Measurements from ENCODE around the gene TFCP2L1. TPM values are rescaled to one million over a fixed set of nuclear protein-coding genes. Genes with fewer than 3 reads are reported as not detected.

Gene TFCP2L1
- total RNA-seq, 4 donors from 2014 or later, result 0.20 to 0.63 (median 0.41) TPM

GRCh38 chr2:121238828-121239227 lies 46.2 kb downstream of the TFCP2L1 start:
- 79 to 81% methylated on average over 4 of the region's 4 CpGs for WGBS, 2 donors
- no peak for DNase-seq (ENCODE audit: low spot score in 2 of 2)

GRCh38 chr2:121237980-121238665 lies 46.9 kb downstream of the TFCP2L1 start:
- DNase-seq (ENCODE audit: low spot score in 2 of 2), result no peak
- H3K4me3 ChIP-seq, result no peak overlapping the region
- no peaks in the 10 kb centered on the region for H3K36me3 ChIP-seq
- 86 to 87% methylated on average over 15 to 16 of the region's 16 CpGs for WGBS, 2 donors
- no peak overlapping the region for H3K27ac ChIP-seq
- TF ChIP-seq EP300 (IDR thresholded peaks at IDR 0.05) (no peak), POLR2A (IDR thresholded peaks at IDR 0.05) (no peak)
- TF ChIP-seq, protein P1, sequence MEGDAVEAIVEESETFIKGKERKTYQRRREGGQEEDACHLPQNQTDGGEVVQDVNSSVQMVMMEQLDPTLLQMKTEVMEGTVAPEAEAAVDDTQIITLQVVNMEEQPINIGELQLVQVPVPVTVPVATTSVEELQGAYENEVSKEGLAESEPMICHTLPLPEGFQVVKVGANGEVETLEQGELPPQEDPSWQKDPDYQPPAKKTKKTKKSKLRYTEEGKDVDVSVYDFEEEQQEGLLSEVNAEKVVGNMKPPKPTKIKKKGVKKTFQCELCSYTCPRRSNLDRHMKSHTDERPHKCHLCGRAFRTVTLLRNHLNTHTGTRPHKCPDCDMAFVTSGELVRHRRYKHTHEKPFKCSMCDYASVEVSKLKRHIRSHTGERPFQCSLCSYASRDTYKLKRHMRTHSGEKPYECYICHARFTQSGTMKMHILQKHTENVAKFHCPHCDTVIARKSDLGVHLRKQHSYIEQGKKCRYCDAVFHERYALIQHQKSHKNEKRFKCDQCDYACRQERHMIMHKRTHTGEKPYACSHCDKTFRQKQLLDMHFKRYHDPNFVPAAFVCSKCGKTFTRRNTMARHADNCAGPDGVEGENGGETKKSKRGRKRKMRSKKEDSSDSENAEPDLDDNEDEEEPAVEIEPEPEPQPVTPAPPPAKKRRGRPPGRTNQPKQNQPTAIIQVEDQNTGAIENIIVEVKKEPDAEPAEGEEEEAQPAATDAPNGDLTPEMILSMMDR (IDR thresholded peaks at IDR 0.05), result no peak
- no peaks in the 10 kb centered on the region for H3K4me1 ChIP-seq
- no peaks in the 10 kb centered on the region for H3K27me3 ChIP-seq
- H3K9me3 ChIP-seq, result no peaks in the 10 kb centered on the region

More at GRCh38 chr2:121238828-121239227, 46.2 kb downstream of the TFCP2L1 start:
- H3K27me3 ChIP-seq, result no peaks in the 10 kb centered on the region
- H3K4me3 ChIP-seq, result no peak overlapping the region
- no peaks in the 10 kb centered on the region for H3K9me3 ChIP-seq
- H3K27ac ChIP-seq, result no peak overlapping the region
- TF ChIP-seq EP300 (IDR thresholded peaks at IDR 0.05) (no peak), POLR2A (IDR thresholded peaks at IDR 0.05) (no peak)
- TF ChIP-seq, protein P1 (IDR thresholded peaks at IDR 0.05), result no peak
- H3K36me3 ChIP-seq, result no peaks in the 10 kb centered on the region
- H3K4me1 ChIP-seq, result no peaks in the 10 kb centered on the region

DNA sequence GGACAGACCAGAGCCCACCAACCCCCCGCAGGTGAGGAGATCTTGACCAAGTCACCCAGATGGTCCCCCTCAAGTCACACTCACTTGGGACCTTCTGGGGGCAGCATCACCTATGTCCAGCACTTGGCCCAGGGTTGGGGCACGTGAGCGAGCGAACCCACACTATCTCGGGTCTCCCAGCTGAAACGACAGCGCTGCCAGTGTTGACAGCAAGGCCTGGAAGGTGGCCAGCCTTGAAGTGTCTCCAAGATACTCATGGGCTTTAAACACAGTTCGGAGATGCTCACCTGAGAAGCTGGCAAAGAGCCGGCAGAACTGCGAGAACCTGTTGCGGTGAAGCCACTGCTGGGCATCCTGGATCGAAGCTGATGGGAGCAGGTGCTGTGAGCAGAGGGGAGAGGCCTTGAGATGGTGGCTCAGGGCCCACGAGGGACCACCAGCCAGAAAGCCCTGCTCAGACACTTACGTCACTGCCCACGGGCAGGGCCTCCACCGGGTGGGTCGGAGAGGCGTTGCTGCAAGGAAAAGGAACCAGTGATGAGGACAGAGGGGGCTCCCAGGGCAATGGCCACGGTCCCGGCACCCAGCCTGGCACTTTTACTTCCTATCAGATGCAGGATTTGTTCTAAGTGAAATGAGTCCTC lies 47.5 kb downstream of the TFCP2L1 start:
- 85 to 90% methylated on average over 17 to 20 of the region's 20 CpGs for WGBS, 2 donors

DNA sequence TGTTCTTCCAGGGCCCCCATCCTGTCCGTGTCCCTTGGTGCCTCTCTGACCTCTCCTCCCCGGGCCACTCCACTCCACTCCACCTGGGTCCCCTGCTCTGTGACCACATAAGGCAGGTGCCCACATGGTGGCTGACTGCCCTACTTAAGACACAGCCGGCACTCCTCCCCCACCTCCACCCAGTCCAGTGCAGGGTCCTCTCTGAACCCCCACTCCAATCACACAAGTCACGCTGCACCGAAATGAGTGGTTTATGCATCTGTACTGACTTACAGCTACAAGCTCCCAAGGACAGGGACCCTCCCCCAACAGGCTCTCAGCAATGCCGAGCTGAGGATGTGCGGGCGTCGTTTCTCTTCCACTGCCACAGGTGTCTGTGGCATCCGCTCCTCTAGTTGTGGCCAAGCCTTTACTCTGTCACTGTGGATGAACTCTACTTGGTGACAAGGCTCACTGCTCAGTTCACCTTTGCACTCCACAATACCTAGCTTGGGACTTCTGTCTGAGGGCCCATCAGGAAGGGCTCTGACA lies 48.3 kb downstream of the TFCP2L1 start:
- DNase-seq (ENCODE audit: low spot score in 2 of 2), result no peak
- H3K4me1 ChIP-seq, result no peaks in the 10 kb centered on the region
- H3K27ac ChIP-seq, result no peak overlapping the region
- 88 to 89% methylated on average over 10 of the region's 10 CpGs for WGBS, 2 donors
- TF ChIP-seq, protein P1 (IDR thresholded peaks at IDR 0.05), result no peak
- no peak for TF ChIP-seq POLR2A (IDR thresholded peaks at IDR 0.05)
- TF ChIP-seq EP300 (IDR thresholded peaks at IDR 0.05), result no peak
- no peaks in the 10 kb centered on the region for H3K27me3 ChIP-seq
- H3K36me3 ChIP-seq, result no peaks in the 10 kb centered on the region
- no peaks in the 10 kb centered on the region for H3K9me3 ChIP-seq
- no peak overlapping the region for H3K4me3 ChIP-seq

More for the DNA sequence above, 47.5 kb downstream of the TFCP2L1 start:
- Histone ChIP-seq H3K4me3 (no peak overlapping the region), H3K27me3 (no peaks in the 10 kb centered on the region), H3K4me1 (no peaks in the 10 kb centered on the region), H3K9me3 (no peaks in the 10 kb centered on the region), H3K27ac (no peak overlapping the region), H3K36me3 (no peaks in the 10 kb centered on the region)
- TF ChIP-seq, protein P1 (IDR thresholded peaks at IDR 0.05), result no peak
- TF ChIP-seq POLR2A (IDR thresholded peaks at IDR 0.05) (no peak), EP300 (IDR thresholded peaks at IDR 0.05) (no peak)
- DNase-seq (ENCODE audit: low spot score in 2 of 2), result no peak

DNA sequence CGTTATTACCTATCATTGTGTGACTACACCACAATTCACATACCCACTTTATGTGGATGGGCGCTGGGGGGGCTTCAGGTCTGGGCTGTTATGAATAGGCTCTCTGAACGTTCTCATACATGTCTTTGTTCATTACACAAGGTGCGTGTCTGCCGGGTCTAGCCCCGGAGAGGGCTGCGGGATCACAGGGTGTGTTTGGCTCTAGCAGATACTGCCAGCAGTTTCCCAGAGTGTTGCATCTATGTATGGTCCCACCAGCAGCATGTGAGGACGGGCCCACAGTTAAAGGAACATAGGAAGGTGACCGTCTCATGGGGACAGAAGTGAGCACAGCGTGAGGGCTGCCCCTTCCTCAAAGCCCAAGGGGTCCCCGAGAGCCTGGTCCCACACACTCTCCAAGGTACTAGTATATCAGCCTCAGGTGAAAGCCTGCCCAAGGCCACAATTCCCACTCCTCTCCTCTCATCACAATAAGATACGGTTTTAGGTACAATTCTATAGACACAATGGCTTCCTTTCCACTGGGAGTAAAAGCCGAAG lies 48.8 kb downstream of the TFCP2L1 start:
- no peak overlapping the region for H3K4me3 ChIP-seq
- TF ChIP-seq POLR2A (IDR thresholded peaks at IDR 0.05) (no peak), EP300 (IDR thresholded peaks at IDR 0.05) (no peak)
- TF ChIP-seq, protein P1 (IDR thresholded peaks at IDR 0.05), result no peak
- WGBS, 2 donors, result 86 to 87% methylated on average over 12 of the region's 13 CpGs
- H3K27me3 ChIP-seq, result no peaks in the 10 kb centered on the region
- H3K27ac ChIP-seq, result no peak overlapping the region
- no peak for DNase-seq (ENCODE audit: low spot score in 2 of 2)
- no peaks in the 10 kb centered on the region for H3K4me1 ChIP-seq
- no peaks in the 10 kb centered on the region for H3K36me3 ChIP-seq
- no peaks in the 10 kb centered on the region for H3K9me3 ChIP-seq
